SK-N-SH treated with all-trans-retinoic acid at 6 μM for 48 hours (cell line): ENCODE data around the gene FOXP4.

Experiments
- ATAC-seq: fragments of 200-7000 bp; cut with Tn5 transposase; 3 replicates; pipeline ENCODE4 v1.9.1; 2020; ENCODE audit warnings: mild to moderate bottlenecking, moderate library complexity
- ARNTL ChIP-seq: fragments of 450-650 bp; formaldehyde crosslinking; IDR thresholded peaks from 2 replicates; pipeline ENCODE4 v1.5.0; 2020; ENCODE audit warnings: low read depth, mild to moderate bottlenecking, moderate library complexity, borderline replicate concordance
- BACH2 ChIP-seq: fragments of 250-450 bp; sonication (Bioruptor Pico); IDR thresholded peaks from 2 replicates; pipeline ENCODE4 v1.9.0; 2021; ENCODE audit warnings: mild to moderate bottlenecking, borderline replicate concordance
- CSRNP3 ChIP-seq: fragments of 250-450 bp; sonication (Bioruptor Pico); IDR thresholded peaks from 2 replicates; pipeline ENCODE4 v1.5.1; 2021; ENCODE audit warnings: mild to moderate bottlenecking, moderate library complexity
- ESRRG ChIP-seq: fragments of 250-450 bp; sonication (Bioruptor Pico); IDR thresholded peaks from 2 replicates; pipeline ENCODE4 v1.6.1; 2021; ENCODE audit warnings: mild to moderate bottlenecking
- GLIS3 ChIP-seq: fragments of 250-450 bp; sonication (Bioruptor Pico); IDR thresholded peaks from 2 replicates; pipeline ENCODE4 v1.5.0; 2020; ENCODE audit warnings: mild to moderate bottlenecking, moderate library complexity
- ISL1 ChIP-seq: fragments of 250-450 bp; sonication (Bioruptor Pico); IDR thresholded peaks from 2 replicates; pipeline ENCODE4 v2.1.2; 2022; ENCODE audit warnings: mild to moderate bottlenecking, moderate library complexity
- OSR1 ChIP-seq: fragments of 250-450 bp; sonication (Bioruptor Pico); IDR thresholded peaks from 2 replicates; pipeline ENCODE4 v1.8.0; 2022; ENCODE audit warnings: moderate library complexity, mild to moderate bottlenecking, inconsistent platforms
- PATZ1 ChIP-seq: fragments of 250-450 bp; sonication (Bioruptor Pico); IDR thresholded peaks from 2 replicates; pipeline ENCODE4 v1.8.0; 2020; ENCODE audit warnings: mild to moderate bottlenecking, moderate library complexity, borderline replicate concordance
- POU6F1 ChIP-seq: fragments of 250-450 bp; sonication (Bioruptor Pico); IDR thresholded peaks from 2 replicates; pipeline ENCODE4 v1.8.0; 2021; ENCODE audit warnings: low read depth, mild to moderate bottlenecking, moderate library complexity, borderline replicate concordance
- PPARA ChIP-seq: fragments of 250-450 bp; sonication (Bioruptor Pico); IDR thresholded peaks from 2 replicates; pipeline ENCODE4 v1.5.0; 2020; ENCODE audit warnings: mild to moderate bottlenecking, borderline replicate concordance
- RARB ChIP-seq: fragments of 250-450 bp; sonication (Bioruptor Pico); IDR thresholded peaks from 2 replicates; pipeline ENCODE4 v1.8.0; 2021; ENCODE audit warnings: mild to moderate bottlenecking, moderate library complexity
- SNAI2 ChIP-seq: fragments of 250-450 bp; sonication (Bioruptor Pico); IDR thresholded peaks from 2 replicates; pipeline ENCODE4 v1.5.0; 2020; ENCODE audit warnings: mild to moderate bottlenecking, moderate library complexity
- TCF4 ChIP-seq: fragments of 250-450 bp; sonication (Bioruptor Pico); IDR thresholded peaks from 2 replicates; pipeline ENCODE4 v1.8.0; 2021; ENCODE audit warnings: mild to moderate bottlenecking, moderate library complexity, borderline replicate concordance
- TOX ChIP-seq: fragments of 250-450 bp; sonication (Bioruptor Pico); IDR thresholded peaks from 2 replicates; pipeline ENCODE4 v1.8.0; 2021; ENCODE audit warnings: mild to moderate bottlenecking, moderate library complexity, borderline replicate concordance
- TSHZ2 ChIP-seq: fragments of 250-450 bp; sonication (Bioruptor Pico); IDR thresholded peaks from 2 replicates; pipeline ENCODE4 v1.5.0; 2020; ENCODE audit warnings: mild to moderate bottlenecking, moderate library complexity
- ZC3H10 ChIP-seq: fragments of 250-450 bp; sonication (Bioruptor Pico); IDR thresholded peaks from 2 replicates; pipeline ENCODE4 v1.5.1; 2021; ENCODE audit warnings: mild to moderate bottlenecking, moderate library complexity
- ZFP3 ChIP-seq: fragments of 250-450 bp; sonication (Bioruptor Pico); IDR thresholded peaks from 2 replicates; pipeline ENCODE4 v1.5.0; 2020; ENCODE audit warnings: mild to moderate bottlenecking, moderate library complexity
- ZFP30 ChIP-seq: fragments of 450-650 bp; formaldehyde crosslinking; IDR thresholded peaks from 2 replicates; pipeline ENCODE4 v1.5.0; 2022; ENCODE audit warnings: mild to moderate bottlenecking, moderate library complexity
- ZNF565 ChIP-seq: fragments of 450-650 bp; formaldehyde crosslinking; conservative IDR thresholded peaks from 2 replicates; pipeline ENCODE4 v1.5.0; 2020; ENCODE audit warnings: low read depth, mild to moderate bottlenecking, moderate library complexity
- ZNF70 ChIP-seq: fragments of 450-650 bp; formaldehyde crosslinking; IDR thresholded peaks from 2 replicates; pipeline ENCODE4 v1.5.0; 2020; ENCODE audit warnings: mild to moderate bottlenecking, moderate library complexity
- ZNF8 ChIP-seq: fragments of 450-650 bp; formaldehyde crosslinking; IDR thresholded peaks from 2 replicates; pipeline ENCODE4 v1.5.0; 2020; ENCODE audit warnings: mild to moderate bottlenecking, moderate library complexity

Gene FOXP4

GRCh38 chr6:41552723-41553122 lies 6.5 kb downstream of the FOXP4 start:
- ATAC-seq: no peak
- no peak for TF ChIP-seq RARB (CRISPR knock-in tag)
- no peak for TF ChIP-seq ZNF70
- no peak for TF ChIP-seq PPARA
- TF ChIP-seq POU6F1 (CRISPR knock-in tag): no peak
- no peak for TF ChIP-seq TCF4 (CRISPR knock-in tag)
- TF ChIP-seq ZC3H10 (CRISPR knock-in tag): no peak
- TF ChIP-seq OSR1: no peak
- TF ChIP-seq ISL1: no peak
- TF ChIP-seq ZNF8: no peak
- no peak for TF ChIP-seq GLIS3 (CRISPR knock-in tag)
- TF ChIP-seq ZFP30 (CRISPR knock-in tag): no peak
- no peak for TF ChIP-seq ZFP3 (CRISPR knock-in tag)
- TF ChIP-seq TOX (CRISPR knock-in tag): no peak
- no peak for TF ChIP-seq ZNF565 (CRISPR knock-in tag)
- TF ChIP-seq, all 23 proteins: peak for 0

GRCh38 chr6:41553405-41553999 lies 7.3 kb downstream of the FOXP4 start:
- no peak for TF ChIP-seq ESRRG (CRISPR knock-in tag)
- TF ChIP-seq SNAI2 (CRISPR knock-in tag): no peak
- TF ChIP-seq RARB (CRISPR knock-in tag): no peak
- ATAC-seq: no peak

GRCh38 chr6:41555326-41556300 lies 9.4 kb downstream of the FOXP4 start:
- TF ChIP-seq ESRRG (CRISPR knock-in tag): no peak
- no peak for TF ChIP-seq POU6F1 (CRISPR knock-in tag)
- no peak for TF ChIP-seq ZNF70
- TF ChIP-seq ARNTL (CRISPR knock-in tag): no peak
- TF ChIP-seq PATZ1: no peak
- TF ChIP-seq CSRNP3 (CRISPR knock-in tag): no peak
- TF ChIP-seq ZFP30 (CRISPR knock-in tag): no peak
- TF ChIP-seq GLIS3 (CRISPR knock-in tag): no peak
- TF ChIP-seq SNAI2 (CRISPR knock-in tag): no peak
- TF ChIP-seq RARB (CRISPR knock-in tag): no peak
- no peak for TF ChIP-seq TOX (CRISPR knock-in tag)
- TF ChIP-seq ZC3H10 (CRISPR knock-in tag): no peak
- no peak for TF ChIP-seq PPARA
- no peak for TF ChIP-seq ZNF8
- no peak for TF ChIP-seq BACH2 (CRISPR knock-in tag)
- no peak for ATAC-seq

GRCh38 chr6:41557335-41557734 lies 11.2 kb downstream of the FOXP4 start:
- no peak for ATAC-seq
- TF ChIP-seq TCF4 (CRISPR knock-in tag) (no peak), ISL1 (no peak), ZFP3 (CRISPR knock-in tag) (no peak), ZFP30 (CRISPR knock-in tag) (no peak), TOX (CRISPR knock-in tag) (no peak), ARNTL (CRISPR knock-in tag) (no peak), ZNF70 (no peak), TSHZ2 (CRISPR knock-in tag) (no peak), SNAI2 (CRISPR knock-in tag) (no peak), RARB (CRISPR knock-in tag) (no peak), PPARA (no peak), CSRNP3 (CRISPR knock-in tag) (no peak), ZNF565 (CRISPR knock-in tag) (no peak)
